ENCODE measurements around the gene SH3BGRL3.

DNA sequence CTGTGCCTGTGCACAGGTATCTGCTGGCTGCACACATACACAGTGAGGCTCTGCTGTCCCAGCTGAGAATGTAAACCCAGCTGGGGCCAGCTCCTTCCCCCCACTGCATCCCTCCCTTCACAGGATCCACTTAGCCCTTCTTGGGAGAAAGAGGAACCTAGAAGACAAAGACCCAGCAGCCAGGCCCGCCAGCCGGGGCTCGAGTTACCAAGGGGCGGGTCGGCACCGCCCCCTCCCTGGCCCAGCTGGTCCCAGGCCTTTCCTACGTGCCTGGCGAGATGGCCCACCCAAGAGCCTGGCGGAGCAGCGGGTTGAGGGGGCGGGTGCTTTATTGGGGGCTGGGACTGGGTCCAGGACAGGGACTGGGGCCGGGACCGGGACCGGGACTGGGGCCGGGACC is 2.1 kb downstream of the SH3BGRL3 start:
- TF ChIP-seq CTCF (IDR thresholded peaks at IDR 0.05) (no peak), POLR2AphosphoS5 (IDR thresholded peaks at IDR 0.05) (no peak)
